Measurements from ENCODE around the gene DNAH8.

GRCh38 chr6:38697846-38698245 lies 17.3 kb upstream of the DNAH8 start:
- TF ChIP-seq EZH2phosphoT487 (IDR thresholded peaks at IDR 0.05; ENCODE audit: low read depth) = no peak
- TF ChIP-seq, protein P1, sequence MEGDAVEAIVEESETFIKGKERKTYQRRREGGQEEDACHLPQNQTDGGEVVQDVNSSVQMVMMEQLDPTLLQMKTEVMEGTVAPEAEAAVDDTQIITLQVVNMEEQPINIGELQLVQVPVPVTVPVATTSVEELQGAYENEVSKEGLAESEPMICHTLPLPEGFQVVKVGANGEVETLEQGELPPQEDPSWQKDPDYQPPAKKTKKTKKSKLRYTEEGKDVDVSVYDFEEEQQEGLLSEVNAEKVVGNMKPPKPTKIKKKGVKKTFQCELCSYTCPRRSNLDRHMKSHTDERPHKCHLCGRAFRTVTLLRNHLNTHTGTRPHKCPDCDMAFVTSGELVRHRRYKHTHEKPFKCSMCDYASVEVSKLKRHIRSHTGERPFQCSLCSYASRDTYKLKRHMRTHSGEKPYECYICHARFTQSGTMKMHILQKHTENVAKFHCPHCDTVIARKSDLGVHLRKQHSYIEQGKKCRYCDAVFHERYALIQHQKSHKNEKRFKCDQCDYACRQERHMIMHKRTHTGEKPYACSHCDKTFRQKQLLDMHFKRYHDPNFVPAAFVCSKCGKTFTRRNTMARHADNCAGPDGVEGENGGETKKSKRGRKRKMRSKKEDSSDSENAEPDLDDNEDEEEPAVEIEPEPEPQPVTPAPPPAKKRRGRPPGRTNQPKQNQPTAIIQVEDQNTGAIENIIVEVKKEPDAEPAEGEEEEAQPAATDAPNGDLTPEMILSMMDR (IDR thresholded peaks at IDR 0.05; ENCODE audit: low read depth, low read length) = no peak

Data from OCI-LY3 (cell line).